H1 (cell line): ENCODE data around the gene CYP2A6. TPM values are rescaled to one million over a fixed set of nuclear protein-coding genes. Genes with fewer than 3 reads are reported as not detected.
"Not testable (repeated sequence)": the region's sequence is repeated elsewhere in the genome, so short reads cannot be mapped to it uniquely, and the experiment has no call there.

Experiments
- CTCF ChIA-PET: fragments of 300-600 bp; sonication (Branson Sonifier 250); formaldehyde crosslinking; loops from one replicate; lab custom pipeline; 2021; ENCODE audit not compliant: partially characterized antibody; lab: Charles Lee
- POLR2A ChIA-PET: fragments of 300-600 bp; sonication (Branson Sonifier 250); formaldehyde crosslinking; loops from one replicate; lab custom pipeline; 2021; ENCODE audit warnings: inconsistent platforms; ENCODE audit not compliant: partially characterized antibody; lab: Charles Lee
- DNase-seq, 2 experiments: peaks; one replicate each; pipeline versions ENCODE4 v3.0.0 to v3.0.0-alpha.2; 2010 to 2022; ENCODE audit warnings: low spot score in 2 of 2, low read depth in 1 of 2, mixed read lengths in 1 of 2
- FAIRE-seq: peaks from 2 replicates; lab custom pipeline; 2011; peaks lifted over from hg19 to GRCh38; lab: Jason Lieb, UNC
- H2AFZ ChIP-seq: 2 replicates; pipeline ENCODE4 v1.8.1; 2012; ENCODE audit warnings: low read length, inconsistent platforms
- H2AK5ac ChIP-seq: 2 replicates; pipeline ENCODE4 v1.6.1; 2013; ENCODE audit warnings: low read depth, low read length
- H2BK120ac ChIP-seq: replicated peaks from 2 replicates; pipeline ENCODE3; 2013; ENCODE audit warnings: low read depth, low read length, inconsistent platforms
- H2BK12ac ChIP-seq: 2 replicates; pipeline ENCODE4 v1.6.1; 2013; ENCODE audit warnings: low read depth, low read length
- H2BK15ac ChIP-seq: 2 replicates; pipeline ENCODE4 v1.6.1; 2013; ENCODE audit warnings: low read length
- H2BK20ac ChIP-seq: 2 replicates; pipeline ENCODE4 v1.6.1; 2013; ENCODE audit warnings: low read length
- H2BK5ac ChIP-seq: 2 replicates; pipeline ENCODE4 v1.6.1; 2013; ENCODE audit warnings: low read depth, low read length
- H3K14ac ChIP-seq: 2 replicates; pipeline ENCODE4 v1.6.1; 2013; ENCODE audit warnings: inconsistent platforms; ENCODE audit not compliant: insufficient read length
- H3K18ac ChIP-seq: 2 replicates; pipeline ENCODE4 v1.6.1; 2013; ENCODE audit warnings: low read length; ENCODE audit errors: extremely low read depth
- H3K23ac ChIP-seq: 2 replicates; pipeline ENCODE4 v1.6.1; 2013; ENCODE audit warnings: inconsistent platforms; ENCODE audit not compliant: insufficient read length
- H3K23me2 ChIP-seq: 2 replicates; pipeline ENCODE4 v1.6.1; 2013; ENCODE audit warnings: low read depth, low read length
- H3K27ac ChIP-seq: 2 replicates; pipeline ENCODE4 v1.6.1; 2011; ENCODE audit warnings: low read depth, low read length, inconsistent platforms
- H3K27me3 ChIP-seq, 4 experiments: replicated peaks in 1 of 4; 1 replicate in 1 of 4; 2 replicates in 3 of 4; pipeline versions ENCODE4 v1.6.1 to v1.8.1; 2011 to 2013; ENCODE audit warnings: low read length in 3 of 4, mild to moderate bottlenecking in 3 of 4, inconsistent platforms in 2 of 4, mixed read lengths in 2 of 4, moderate library complexity in 1 of 4; ENCODE audit not compliant: control insufficient read depth in 3 of 4, insufficient read depth in 3 of 4; ENCODE audit errors: extremely low read depth in 1 of 4
- H3K36me3 ChIP-seq, 4 experiments: 2 replicates each; pipeline versions ENCODE4 v1.6.1 to v1.8.1; 2011 to 2013; ENCODE audit warnings: mild to moderate bottlenecking in 4 of 4, low read length in 3 of 4, moderate library complexity in 2 of 4, control low read depth in 1 of 4, inconsistent platforms in 1 of 4; ENCODE audit not compliant: insufficient read depth in 4 of 4, control insufficient read depth in 2 of 4
- H3K4ac ChIP-seq: replicated peaks from 2 replicates; pipeline ENCODE3; 2013; ENCODE audit warnings: low read length, low read depth, mixed read lengths, inconsistent platforms; ENCODE audit not compliant: insufficient read length
- H3K4me1 ChIP-seq, 4 experiments: replicated peaks in 1 of 4; 1 replicate in 1 of 4; 2 replicates in 3 of 4; pipeline versions ENCODE4 v1.6.1 to v1.8.1; 2011 to 2013; ENCODE audit warnings: low read length in 3 of 4, inconsistent platforms in 2 of 4, mixed read lengths in 1 of 4; ENCODE audit not compliant: insufficient read depth in 4 of 4, control insufficient read depth in 3 of 4
- H3K4me2 ChIP-seq, 2 experiments: 2 replicates each; pipeline versions ENCODE4 v1.6.1 to v1.8.1; 2011 to 2013; ENCODE audit warnings: low read depth in 2 of 2, low read length in 2 of 2, control low read depth in 1 of 2, inconsistent platforms in 1 of 2, mild to moderate bottlenecking in 1 of 2; ENCODE audit not compliant: insufficient read depth in 1 of 2
- H3K4me3 ChIP-seq, 4 experiments: fragments of 200-600, 300-600 bp in 1 of 4; sonication (generic), shearing (Covaris generic), sonication (Bioruptor Twin) in 1 of 4; 2 replicates each; pipeline versions ENCODE4 v1.5.1 to v1.8.1; 2011 to 2016; ENCODE audit warnings: low read length in 4 of 4, low read depth in 3 of 4, control low read depth in 2 of 4, inconsistent platforms in 2 of 4, mild to moderate bottlenecking in 2 of 4, mixed read lengths in 1 of 4, moderate library complexity in 1 of 4; ENCODE audit not compliant: insufficient read depth in 2 of 4; ENCODE audit errors: extremely low read depth in 1 of 4
- H3K56ac ChIP-seq: replicated peaks from 2 replicates; pipeline ENCODE3; 2013; ENCODE audit warnings: low read depth, mild to moderate bottlenecking, mixed read lengths, low read length, inconsistent platforms; ENCODE audit not compliant: insufficient read length
- H3K79me1 ChIP-seq: 2 replicates; pipeline ENCODE4 v1.6.1; 2013; ENCODE audit warnings: low read depth, low read length, control low read depth
- H3K79me2 ChIP-seq, 2 experiments: 2 replicates each; pipeline versions ENCODE4 v1.6.1 to v1.8.1; 2012 to 2013; ENCODE audit warnings: low read length in 2 of 2, mild to moderate bottlenecking in 2 of 2, inconsistent platforms in 1 of 2; ENCODE audit not compliant: insufficient read depth in 2 of 2, control insufficient read depth in 1 of 2
- H3K9ac ChIP-seq, 4 experiments: replicated peaks in 1 of 4; 1 replicate in 1 of 4; 2 replicates in 3 of 4; pipeline versions ENCODE4 v1.6.1 to v1.8.1; 2011 to 2013; ENCODE audit warnings: low read depth in 3 of 4, low read length in 3 of 4, control low read depth in 2 of 4, mild to moderate bottlenecking in 2 of 4, moderate library complexity in 2 of 4, inconsistent platforms in 1 of 4; ENCODE audit errors: extremely low read depth in 1 of 4
- H3K9me3 ChIP-seq, 2 experiments: 2 replicates each; pipeline versions ENCODE4 v1.6.1 to v1.8.1; 2012 to 2013; ENCODE audit warnings: mild to moderate bottlenecking in 2 of 2, moderate library complexity in 2 of 2, control low read depth in 1 of 2, inconsistent platforms in 1 of 2, low read depth in 1 of 2, low read length in 1 of 2, mixed read lengths in 1 of 2; ENCODE audit not compliant: insufficient read depth in 2 of 2
- H4K20me1 ChIP-seq, 2 experiments: replicated peaks in 1 of 2; 2 replicates each; pipeline versions ENCODE3 to v1.8.1; 2011 to 2013; ENCODE audit warnings: inconsistent platforms in 2 of 2, low read length in 2 of 2, mild to moderate bottlenecking in 1 of 2; ENCODE audit not compliant: insufficient read depth in 2 of 2, control insufficient read depth in 1 of 2
- H4K5ac ChIP-seq: 2 replicates; pipeline ENCODE4 v1.6.1; 2013; ENCODE audit warnings: low read length, low read depth, mixed read lengths, inconsistent platforms; ENCODE audit not compliant: insufficient read length
- H4K8ac ChIP-seq: 2 replicates; pipeline ENCODE4 v1.8.0; 2013; ENCODE audit warnings: mild to moderate bottlenecking, moderate library complexity, low read length, inconsistent platforms; ENCODE audit not compliant: insufficient read depth; ENCODE audit errors: extremely low read depth
- H4K91ac ChIP-seq: replicated peaks from 2 replicates; pipeline ENCODE3; 2013; ENCODE audit warnings: low read length, mixed read lengths, inconsistent platforms; ENCODE audit not compliant: insufficient read length
- RAD21 ChIP-seq, 2 experiments: IDR thresholded peaks in 1 of 2; conservative IDR thresholded peaks in 1 of 2; 2 replicates each; pipeline ENCODE4 v1.6.1; 2011; ENCODE audit warnings: low read depth in 2 of 2, low read length in 2 of 2, improper control_type of control experiment in 1 of 2, inconsistent platforms in 1 of 2, mild to moderate bottlenecking in 1 of 2, moderate library complexity in 1 of 2
- WGBS, 2 experiments: shearing (Covaris generic) in 1 of 2; methylation state at CpG; one replicate each; pipeline versions ENCODE4 v1.1.6 to v1.1.7; 2013 to 2015; ENCODE audit warnings: low lambda C conversion rate in 2 of 2, mixed read lengths in 2 of 2, inconsistent platforms in 1 of 2, low coverage in 1 of 2, missing lambda C conversion rate in 1 of 2; ENCODE audit not compliant: insufficient replicate concordance in 2 of 2, insufficient coverage in 1 of 2, insufficient read length in 1 of 2; ENCODE audit errors: extremely low coverage in 1 of 2, missing lambda C conversion rate in 1 of 2; 5-methylcytosine and 5-hydroxymethylcytosine counted together
- polyA plus RNA-seq, 7 experiments: library from polyadenylated mRNA; depleted of rRNA in 3 of 7; stranded (reverse) in 5 of 7; unstranded in 2 of 7; fragments of >200 nt in 5 of 7; fragments of 200-250 nt in 2 of 7; gene quantifications; 1 replicate in 5 of 7; 2 replicates in 1 of 7; 4 replicates in 1 of 7; pipeline versions ENCODE4 v1.2.1 to v1.2.3, GENCODE V29; 2011 to 2013; ENCODE audit warnings: missing spikeins in 2 of 7, mixed read lengths in 2 of 7
- total RNA-seq: library from RNA; stranded (reverse); fragmentation: NEBNext Ultra II Directional; extraction: Animal tissue kit (Norgen Biotek cat#: 25700); gene quantifications from 2 replicates; pipeline ENCODE4 v1.2.1, GENCODE V29; 2021
- TF ChIP-seq, protein P1 (sequence below), 3 experiments: IDR thresholded peaks; 1 replicate in 2 of 3; 2 replicates in 1 of 3; pipeline versions ENCODE4 v1.5.1 to v1.6.1; 2011; ENCODE audit warnings: low read length in 3 of 3, mild to moderate bottlenecking in 3 of 3, inconsistent platforms in 2 of 3, low read depth in 1 of 3, moderate library complexity in 1 of 3; ENCODE audit not compliant: insufficient read depth in 1 of 3; ENCODE audit errors: control extremely low read depth in 1 of 3

Gene CYP2A6
- total and polyA plus RNA-seq, 2 of the 8 experiments (the other 6 are each of a cell fraction or from before 2014, with no cell fraction given): 0.33 TPM; not detected in 1

DNA sequence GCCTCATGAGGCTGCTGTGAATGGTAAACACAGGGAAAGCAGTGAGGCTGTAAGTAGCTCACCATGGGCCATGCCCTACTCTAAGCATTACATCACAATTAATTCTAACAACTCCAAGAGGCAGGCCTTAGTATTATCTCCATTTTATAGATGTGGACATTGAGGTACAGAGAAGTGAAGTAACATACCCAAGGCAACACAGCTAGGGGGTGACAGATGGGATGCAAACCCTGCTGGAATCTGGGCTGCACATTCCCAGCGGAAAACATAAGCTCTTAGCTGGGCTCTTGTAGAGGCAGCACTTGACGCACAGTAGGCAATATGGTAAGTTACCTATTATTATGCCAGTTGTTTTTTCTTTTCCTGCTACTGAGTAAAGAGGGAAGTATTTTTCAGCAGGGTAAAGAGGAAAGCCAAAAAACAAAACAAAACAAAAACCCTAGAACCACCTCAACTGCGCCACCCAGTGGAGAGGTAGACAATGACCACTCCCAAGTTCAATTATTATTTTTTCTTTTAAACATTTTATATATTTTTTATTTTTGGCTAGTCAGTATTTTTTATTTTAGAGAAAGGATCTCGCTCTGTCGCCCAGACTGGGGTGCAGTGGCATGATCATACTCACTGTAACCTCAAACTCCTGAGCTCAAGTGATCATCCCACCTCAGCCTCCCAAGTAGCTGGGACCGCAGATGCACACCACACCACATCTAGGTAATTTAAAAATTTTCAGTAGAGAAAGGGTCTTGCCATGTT lies 30.6 kb downstream of the CYP2A6 start:
- POLR2A ChIA-PET: interaction anchor here (0.9 to 2.2 kb wide), 6 partner anchors 9 to 67 kb away, joined by 3 to 8 read pairs (median 4); partner anchors contain the start of gene EGLN2
- H4K91ac ChIP-seq, H2BK20ac ChIP-seq, FAIRE-seq, H2BK12ac ChIP-seq, H3K23me2 ChIP-seq, H4K8ac ChIP-seq, H3K36me3 ChIP-seq, H4K5ac ChIP-seq, H3K27ac ChIP-seq, H3K23ac ChIP-seq, H2AK5ac ChIP-seq, H2BK120ac ChIP-seq, H3K4me1 ChIP-seq, H3K9ac ChIP-seq, H4K20me1 ChIP-seq, H3K4ac ChIP-seq, H2BK15ac ChIP-seq, H3K4me2 ChIP-seq, H3K79me2 ChIP-seq, H3K9me3 ChIP-seq, H2BK5ac ChIP-seq, H3K18ac ChIP-seq, H3K14ac ChIP-seq, H2AFZ ChIP-seq, H3K56ac ChIP-seq, H3K4me3 ChIP-seq, H3K79me1 ChIP-seq, H3K27me3 ChIP-seq: not testable (repeated sequence)
- WGBS, 2 experiments: 28% methylated on average over 6 of the region's 6 CpGs; no CpG with 5 or more reads in 1 of the 2 experiments
- CTCF ChIA-PET: interaction anchor here (0.7 to 3.0 kb wide), 30 partner anchors 9 to 627 kb away, joined by 3 to 16 read pairs (median 3); partner anchors contain the start of genes ACTMAP and SNRPA
- peak in 1 of 2 experiments; percentile 67 for DNase-seq
- TF ChIP-seq, protein P1, sequence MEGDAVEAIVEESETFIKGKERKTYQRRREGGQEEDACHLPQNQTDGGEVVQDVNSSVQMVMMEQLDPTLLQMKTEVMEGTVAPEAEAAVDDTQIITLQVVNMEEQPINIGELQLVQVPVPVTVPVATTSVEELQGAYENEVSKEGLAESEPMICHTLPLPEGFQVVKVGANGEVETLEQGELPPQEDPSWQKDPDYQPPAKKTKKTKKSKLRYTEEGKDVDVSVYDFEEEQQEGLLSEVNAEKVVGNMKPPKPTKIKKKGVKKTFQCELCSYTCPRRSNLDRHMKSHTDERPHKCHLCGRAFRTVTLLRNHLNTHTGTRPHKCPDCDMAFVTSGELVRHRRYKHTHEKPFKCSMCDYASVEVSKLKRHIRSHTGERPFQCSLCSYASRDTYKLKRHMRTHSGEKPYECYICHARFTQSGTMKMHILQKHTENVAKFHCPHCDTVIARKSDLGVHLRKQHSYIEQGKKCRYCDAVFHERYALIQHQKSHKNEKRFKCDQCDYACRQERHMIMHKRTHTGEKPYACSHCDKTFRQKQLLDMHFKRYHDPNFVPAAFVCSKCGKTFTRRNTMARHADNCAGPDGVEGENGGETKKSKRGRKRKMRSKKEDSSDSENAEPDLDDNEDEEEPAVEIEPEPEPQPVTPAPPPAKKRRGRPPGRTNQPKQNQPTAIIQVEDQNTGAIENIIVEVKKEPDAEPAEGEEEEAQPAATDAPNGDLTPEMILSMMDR (IDR thresholded peaks at IDR 0.05; ENCODE audit: control extremely low read depth in 1 of 3, insufficient read depth in 1 of 3, low read depth in 1 of 3, low read length in 3 of 3): peak in 2 of 3 experiments; percentile 41 to 48; a peak in 2 of 4 replicates
- TF ChIP-seq RAD21 (IDR thresholded peaks at IDR 0.05 in 1 of 2, conservative IDR thresholded peaks at IDR 0.05 in 1 of 2; ENCODE audit: low read depth in 2 of 2, low read length in 2 of 2): peak; percentile 35 to 51; a peak in 2 of 4 replicates
